Neural cell (in vitro differentiated cells): ENCODE data around the gene PDIA6. TPM values are rescaled to one million over a fixed set of nuclear protein-coding genes. Genes with fewer than 3 reads are reported as not detected.

Experiments used
- H2AFZ ChIP-seq: fragments of 200-600, 300-800 bp; sonication (generic), shearing (Covaris generic); 2 replicates; pipeline ENCODE4 v1.6.0; 2014; ENCODE audit warnings: low read depth, mild to moderate bottlenecking, antibody characterized with exemption, low read length, moderate library complexity
- H3F3A ChIP-seq: fragments of 200-600 bp; shearing (Covaris generic); 2 replicates; pipeline ENCODE4 v1.6.1; 2016; ENCODE audit warnings: mild to moderate bottlenecking, moderate library complexity, mixed read lengths, antibody characterized with exemption, low read length; ENCODE audit not compliant: insufficient read depth, poor library complexity, severe bottlenecking
- H3K27ac ChIP-seq: fragments of 200-600, 300-800 bp; sonication (generic), shearing (Covaris generic); 2 replicates; pipeline ENCODE4 v1.5.1; 2014; ENCODE audit warnings: mild to moderate bottlenecking, low read length, moderate library complexity
- H3K27me3 ChIP-seq: fragments of 300-800, 200-600 bp; sonication (generic), shearing (Covaris generic); 2 replicates; pipeline ENCODE4 v1.6.0; 2014; ENCODE audit warnings: mild to moderate bottlenecking, low read depth, low read length, moderate library complexity; ENCODE audit not compliant: insufficient read depth
- H3K36me3 ChIP-seq: fragments of 300-800, 200-600 bp; sonication (generic), shearing (Covaris generic); 2 replicates; pipeline ENCODE4 v1.5.1; 2014; ENCODE audit warnings: mild to moderate bottlenecking, antibody characterized with exemption, low read length, moderate library complexity; ENCODE audit not compliant: insufficient read depth
- H3K4me2 ChIP-seq: fragments of 300-800, 200-600 bp; sonication (generic), shearing (Covaris generic); 2 replicates; pipeline ENCODE4 v1.6.0; 2014; ENCODE audit warnings: mild to moderate bottlenecking, low read length
- H3K4me3 ChIP-seq: fragments of 300-800, 200-600 bp; sonication (generic), shearing (Covaris generic); 2 replicates; pipeline ENCODE4 v1.5.1; 2014; ENCODE audit warnings: mild to moderate bottlenecking, low read length, moderate library complexity
- H3K79me2 ChIP-seq: fragments of 200-600 bp; shearing (Covaris generic); replicated peaks from 2 replicates; pipeline ENCODE4 v1.6.0; 2014; ENCODE audit warnings: mild to moderate bottlenecking, low read length, moderate library complexity; ENCODE audit not compliant: insufficient read depth
- H3K9ac ChIP-seq: fragments of 300-800, 200-600 bp; sonication (generic), shearing (Covaris generic); 2 replicates; pipeline ENCODE4 v1.6.1; 2016; ENCODE audit warnings: mild to moderate bottlenecking, low read length, mixed read lengths
- H3K9me2 ChIP-seq: fragments of 200-600 bp; shearing (Covaris generic); 2 replicates; pipeline ENCODE4 v1.6.1; 2016; ENCODE audit warnings: mild to moderate bottlenecking, low read length, mixed read lengths; ENCODE audit not compliant: insufficient read depth
- H3K9me3 ChIP-seq: fragments of 200-600, 300-800 bp; sonication (generic), shearing (Covaris generic); 2 replicates; pipeline ENCODE4 v1.6.1; 2016; ENCODE audit warnings: mild to moderate bottlenecking, mixed run types, low read length, moderate library complexity, mixed read lengths
- H4K20me1 ChIP-seq: fragments of 200-600 bp; shearing (Covaris generic); 2 replicates; pipeline ENCODE4 v1.6.1; 2016; ENCODE audit warnings: mild to moderate bottlenecking, mixed run types; ENCODE audit not compliant: insufficient read depth
- CTCF ChIP-seq: fragments of 450-650 bp; IDR thresholded peaks from 2 replicates; pipeline ENCODE4 v1.5.1; 2014; ENCODE audit warnings: antibody characterized with exemption, mild to moderate bottlenecking, moderate library complexity; ENCODE audit not compliant: poor library complexity, severe bottlenecking
- EP300 ChIP-seq: fragments of 450-650 bp; conservative IDR thresholded peaks from 2 replicates; pipeline ENCODE4 v1.6.1; 2014; ENCODE audit warnings: antibody characterized with exemption, mild to moderate bottlenecking, moderate library complexity; ENCODE audit not compliant: poor library complexity, severe bottlenecking
- EZH2 ChIP-seq: fragments of 200-600, 300-800 bp; shearing (Covaris generic), sonication (generic); IDR thresholded peaks from 2 replicates; pipeline ENCODE4 v1.6.1; 2014; ENCODE audit warnings: antibody characterized with exemption, low read length, borderline replicate concordance, mild to moderate bottlenecking; ENCODE audit not compliant: insufficient read depth, poor library complexity, severe bottlenecking
- MXI1 ChIP-seq: fragments of 450-650 bp; conservative IDR thresholded peaks from 2 replicates; pipeline ENCODE4 v1.6.1; 2014; ENCODE audit warnings: antibody characterized with exemption, mild to moderate bottlenecking; ENCODE audit not compliant: poor library complexity, severe bottlenecking
- POLR2AphosphoS5 ChIP-seq: IDR thresholded peaks from 2 replicates; pipeline ENCODE4 v1.6.1; 2012
- RAD21 ChIP-seq: fragments of 450-650 bp; conservative IDR thresholded peaks from 2 replicates; pipeline ENCODE4 v1.6.1; 2014; ENCODE audit warnings: antibody characterized with exemption, mild to moderate bottlenecking, moderate library complexity
- REST ChIP-seq: IDR thresholded peaks from 2 replicates; pipeline ENCODE4 v1.6.1; 2012; ENCODE audit warnings: borderline replicate concordance
- SMC3 ChIP-seq: fragments of 450-650 bp; conservative IDR thresholded peaks from 2 replicates; pipeline ENCODE4 v1.6.1; 2014; ENCODE audit warnings: antibody characterized with exemption, mild to moderate bottlenecking, moderate library complexity; ENCODE audit not compliant: poor library complexity
- TAF1 ChIP-seq: IDR thresholded peaks from 2 replicates; pipeline ENCODE4 v1.6.1; 2012; ENCODE audit warnings: low read depth
- polyA plus RNA-seq: library from polyadenylated mRNA; depleted of rRNA; stranded (reverse); fragments of >200 nt; gene quantifications from 2 replicates; pipeline ENCODE4 v1.2.3, GENCODE V29; 2014

Gene PDIA6
- polyA plus RNA-seq, 1 donor from 2014 or later = 124 TPM

- Histone ChIP-seq H3K9ac (no peak overlapping the region), H3K27me3 (no peaks in the 10 kb centered on the region), H3K27ac (no peak overlapping the region), H3K9me2 (no peaks in the 10 kb centered on the region), H3K4me2 (no peak overlapping the region), H4K20me1 (no peaks in the 10 kb centered on the region), H2AFZ (no peak overlapping the region), H3K9me3 (no peaks in the 10 kb centered on the region), H3K36me3 (no peaks in the 10 kb centered on the region), H3F3A (no peaks in the 10 kb centered on the region), H3K79me2 (no peaks in the 10 kb centered on the region), H3K4me3 (no peak overlapping the region)
- TF ChIP-seq REST (no peak), CTCF (no peak), RAD21 (no peak), POLR2AphosphoS5 (no peak), EZH2 (no peak), TAF1 (no peak), SMC3 (no peak), EP300 (no peak), MXI1 (no peak)
These were observed 58.7 kb downstream of the PDIA6 start for GRCh38 chr2:10753876-10754275.

GRCh38 chr2:10753156-10753555 is 59.4 kb downstream of the PDIA6 start:
- Histone ChIP-seq H3K79me2 (no peaks in the 10 kb centered on the region), H3K9me3 (no peaks in the 10 kb centered on the region), H3K4me2 (no peak overlapping the region), H3K9me2 (no peaks in the 10 kb centered on the region), H3K9ac (no peak overlapping the region), H2AFZ (no peak overlapping the region), H3K27me3 (no peaks in the 10 kb centered on the region), H3K4me3 (no peak overlapping the region), H3F3A (no peaks in the 10 kb centered on the region), H3K36me3 (no peaks in the 10 kb centered on the region), H3K27ac (no peak overlapping the region), H4K20me1 (no peaks in the 10 kb centered on the region)
- TF ChIP-seq TAF1 = no peak
- no peak for TF ChIP-seq POLR2AphosphoS5
- TF ChIP-seq CTCF = no peak
- no peak for TF ChIP-seq RAD21
- TF ChIP-seq SMC3 = no peak
- no peak for TF ChIP-seq REST
- no peak for TF ChIP-seq EP300
- no peak for TF ChIP-seq MXI1
- no peak for TF ChIP-seq EZH2
